ENCODE data around the gene SNTG2.
A peak's percentile ranks its signal among the peaks of the same experiment; 100 is the strongest.
"Not testable (repeated sequence)": the region's sequence is repeated elsewhere in the genome, so short reads cannot be mapped to it uniquely, and the experiment has no call there.

SNTG2 gene

GRCh38 chr2:950080-950966, at the start of gene SNTG2:
TSS of gene SNTG2 (plus strand) at chr2:950849. CDS start at chr2:950997, 148 bp downstream.
- DNase-seq: peak; percentile 47

GRCh38 chr2:902584-902983, 48.1 kb upstream of the SNTG2 start:
- no peak for DNase-seq

DNA sequence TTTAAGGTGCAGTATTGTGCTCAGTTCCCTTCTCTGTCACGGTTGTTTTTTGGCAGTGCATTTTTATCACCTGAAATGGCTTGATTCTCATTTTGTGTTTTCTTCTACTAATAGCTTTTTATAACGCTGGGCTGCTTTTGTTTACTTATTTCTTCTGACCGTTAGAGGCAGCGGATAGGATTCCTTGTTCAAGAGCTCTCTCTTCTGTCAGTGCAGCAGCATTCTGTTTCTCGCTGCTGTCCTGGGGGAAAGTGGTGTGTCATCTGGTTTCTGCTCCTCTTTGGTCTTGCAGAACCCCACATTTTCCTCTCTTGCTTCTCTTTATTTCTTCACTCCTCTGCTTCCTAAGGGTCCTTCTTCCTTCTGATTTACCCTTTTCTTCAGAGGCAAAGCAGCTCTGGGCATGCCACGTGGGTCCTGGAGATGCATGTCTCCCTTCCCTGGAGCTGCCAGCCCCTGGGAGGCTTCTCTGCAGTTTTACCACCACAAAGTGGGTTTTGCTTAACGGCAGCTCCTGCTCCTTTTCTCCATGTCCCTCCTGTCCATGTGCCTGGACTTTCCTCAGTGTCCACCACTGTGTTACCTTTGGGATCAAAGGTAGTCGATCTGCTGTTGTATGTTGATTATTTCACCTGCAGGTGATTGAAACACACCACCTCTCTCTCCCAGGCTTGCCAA, 47.3 kb upstream of the SNTG2 start:
- no peak for DNase-seq

- no peak for DNase-seq
Measured at GRCh38 chr2:904246-905024, 46.2 kb upstream of the SNTG2 start.

- DNase-seq: no peak
Measured at GRCh38 chr2:905091-905832, 45.4 kb upstream of the SNTG2 start.

DNA sequence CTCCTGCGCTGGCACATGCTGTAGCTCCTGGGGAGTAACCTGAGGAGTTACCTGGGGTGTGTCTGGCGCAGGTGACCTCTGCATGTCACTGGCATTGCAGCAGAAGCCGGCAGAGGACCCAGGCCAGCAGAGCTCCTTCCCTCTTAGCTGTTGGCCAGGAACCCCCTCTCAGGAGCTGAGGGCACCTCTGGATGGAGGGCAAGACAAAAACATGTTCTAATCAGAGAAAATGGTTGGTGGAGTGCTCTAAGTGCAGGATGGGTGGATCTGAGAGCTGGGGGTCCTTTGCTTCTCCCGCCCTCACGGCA, 44.9 kb upstream of the SNTG2 start:
- no peak for DNase-seq

DNA sequence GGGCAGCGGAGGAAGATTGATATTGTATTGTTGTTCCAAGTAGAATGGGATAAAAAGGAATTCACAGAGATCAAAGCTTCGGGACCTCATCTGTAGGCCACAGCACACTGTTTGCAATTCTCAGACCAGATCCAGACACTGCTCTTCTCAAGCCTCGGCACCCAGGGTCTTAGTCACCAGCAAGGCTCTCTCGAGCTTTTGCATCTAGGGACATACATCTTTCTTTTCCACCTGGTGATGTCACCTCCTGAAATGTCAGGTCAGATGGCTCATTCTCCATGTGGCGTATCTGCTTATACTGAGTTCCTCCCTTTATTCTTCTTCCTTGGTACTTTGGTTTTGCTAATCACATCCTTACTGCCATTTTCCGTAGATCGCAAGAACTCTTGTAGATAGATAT, 42.9 kb upstream of the SNTG2 start:
- DNase-seq: no peak

- no peak for DNase-seq
Measured at GRCh38 chr2:908568-908967, 42.1 kb upstream of the SNTG2 start.

GRCh38 chr2:909764-910379, 40.8 kb upstream of the SNTG2 start:
- DNase-seq: not testable (repeated sequence)

DNA sequence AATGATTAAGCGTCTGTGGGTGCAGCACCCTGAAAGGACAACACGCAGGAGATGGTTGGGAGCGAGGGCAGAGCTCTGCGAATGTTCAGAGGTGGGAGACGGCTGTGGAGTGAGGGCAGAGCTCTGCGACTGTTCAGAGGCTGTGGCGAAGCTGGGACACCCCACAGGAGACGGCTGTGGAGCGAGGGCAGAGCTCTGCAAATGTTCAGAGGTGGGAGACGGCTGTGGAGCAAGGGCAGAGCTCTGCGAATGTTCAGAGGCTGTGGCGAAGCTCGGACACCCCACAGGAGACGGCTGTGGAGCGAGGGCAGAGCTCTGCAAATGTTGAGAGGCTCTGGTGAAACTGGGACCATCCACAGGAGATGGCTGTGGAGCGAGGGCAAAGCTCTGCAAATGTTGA, 40.0 kb upstream of the SNTG2 start:
- no peak for DNase-seq

- no peak for DNase-seq
Measured at GRCh38 chr2:915979-916378, 34.7 kb upstream of the SNTG2 start.

GRCh38 chr2:916935-917334, 33.7 kb upstream of the SNTG2 start:
- no peak for DNase-seq

- no peak for DNase-seq
Measured at GRCh38 chr2:919672-920071, 31.0 kb upstream of the SNTG2 start.

DNA sequence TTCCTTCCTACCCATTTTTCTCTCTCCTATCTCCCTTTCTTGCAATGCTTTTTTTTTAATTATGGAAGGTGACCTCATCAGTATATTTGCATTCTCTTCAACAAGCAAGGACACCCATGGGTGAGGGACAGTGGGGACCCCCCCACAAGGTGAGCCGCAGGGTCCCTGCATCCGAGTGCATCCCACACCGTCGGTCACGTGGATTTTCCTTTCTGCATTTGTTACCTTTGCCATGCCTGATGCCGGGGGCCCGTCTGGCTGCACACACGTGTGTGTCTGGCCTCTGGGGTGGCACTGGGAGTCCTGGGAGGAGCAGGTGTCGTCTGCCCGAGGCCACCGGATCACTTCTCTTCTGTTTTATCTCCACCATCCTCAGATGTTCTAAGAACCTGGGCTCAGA, 30.1 kb upstream of the SNTG2 start:
- DNase-seq: no peak

- DNase-seq: no peak
Measured at GRCh38 chr2:920999-921398, 29.6 kb upstream of the SNTG2 start.

GRCh38 chr2:922185-922584, 28.5 kb upstream of the SNTG2 start:
- DNase-seq: no peak

GRCh38 chr2:923832-924601, 26.6 kb upstream of the SNTG2 start:
- DNase-seq: no peak

GRCh38 chr2:924701-925100, 25.9 kb upstream of the SNTG2 start:
- no peak for DNase-seq

DNA sequence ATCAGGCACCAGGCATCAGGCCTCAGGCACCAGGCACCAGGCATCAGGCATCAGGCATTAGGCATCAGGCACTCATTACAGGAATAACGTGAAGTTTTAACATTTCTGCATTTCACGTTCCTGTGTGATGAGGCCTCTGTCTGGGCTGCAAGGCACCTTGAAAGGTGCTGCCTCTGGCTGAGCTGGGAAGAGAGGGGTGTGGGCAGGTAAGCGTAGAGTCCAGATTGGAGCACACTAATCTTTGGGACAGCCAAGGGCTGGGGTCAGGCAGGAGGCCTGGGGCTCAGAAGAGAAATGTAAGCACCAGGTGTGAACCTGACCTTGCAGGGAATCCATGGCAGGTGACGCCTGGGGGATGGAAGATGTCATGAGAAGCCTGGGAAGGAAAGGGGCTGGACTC, 25.3 kb upstream of the SNTG2 start:
- no peak for DNase-seq

DNA sequence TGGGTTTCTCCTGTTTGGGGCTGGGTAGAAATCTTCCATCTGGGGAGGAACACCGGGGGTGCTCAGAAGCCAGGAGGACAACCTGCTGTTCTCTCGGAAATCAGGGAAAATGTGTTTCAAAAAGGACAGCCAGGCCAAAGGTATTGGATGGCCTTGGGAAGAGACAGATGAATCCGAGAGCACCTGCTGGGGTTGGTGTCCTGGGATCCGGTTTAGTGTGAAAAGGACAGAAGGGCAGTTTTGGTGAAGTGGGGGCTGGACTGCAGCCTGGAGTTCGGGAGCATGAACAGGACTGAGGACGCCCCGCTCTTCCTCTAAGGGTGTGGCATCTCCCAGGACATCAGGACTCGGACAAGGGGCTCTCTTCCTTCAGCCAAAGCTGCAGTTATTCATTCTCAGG, 24.9 kb upstream of the SNTG2 start:
- no peak for DNase-seq

- DNase-seq: no peak
Measured at GRCh38 chr2:926259-926793, 24.3 kb upstream of the SNTG2 start.

DNA sequence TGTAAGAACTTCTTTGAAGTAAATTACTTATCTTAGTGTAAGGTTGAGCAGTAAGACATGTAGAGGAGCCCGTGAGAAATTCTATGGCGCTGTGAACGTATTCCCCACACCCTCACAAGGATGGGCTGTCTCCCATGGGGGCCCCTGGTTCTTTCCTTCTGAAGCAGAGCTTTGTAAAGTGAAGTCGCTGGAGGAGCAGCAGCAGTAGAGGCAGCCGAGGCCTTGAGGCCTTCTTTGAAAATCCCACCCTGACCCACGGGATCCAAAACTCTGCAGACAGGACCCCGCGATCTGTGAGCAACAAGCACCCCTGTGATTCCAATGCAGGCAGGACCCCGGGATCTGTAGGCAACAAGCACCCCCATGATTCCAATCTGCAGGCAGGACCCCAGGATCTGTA, 23.8 kb upstream of the SNTG2 start:
- no peak for DNase-seq

All from stimulated activated CD4-positive, alpha-beta T cell treated with anti-CD3 and anti-CD28 coated beads, Interleukin-1b, Interleukin-23, amount 100 ng/mL, for 48 hours (primary cell).